ENCODE data around the gene HCRT.
"Not testable (repeated sequence)": the region's sequence is repeated elsewhere in the genome, so short reads cannot be mapped to it uniquely, and the experiment has no call there.

The HCRT gene

GRCh38 chr17:42140690-42141089 lies 44.6 kb downstream of the HCRT start:
- DNase-seq (ENCODE audit: low read depth, low spot score): not testable (repeated sequence)

GRCh38 chr17:42138749-42139492 lies 46.3 kb downstream of the HCRT start:
- no peak for DNase-seq (ENCODE audit: low read depth, low spot score)

- DNase-seq (ENCODE audit: low read depth, low spot score): no peak
Measured at GRCh38 chr17:42136654-42137051, 48.6 kb downstream of the HCRT start.

GRCh38 chr17:42135664-42136653 lies 49.3 kb downstream of the HCRT start:
- no peak for DNase-seq (ENCODE audit: low read depth, low spot score)

GRCh38 chr17:42135151-42135550 lies 50.1 kb downstream of the HCRT start:
- no peak for DNase-seq (ENCODE audit: low read depth, low spot score)
